Activated naive CD4-positive, alpha-beta T cell treated with anti-CD3 and anti-CD28 coated beads, Interleukin-2, amount 10 ng/mL, durations not matched to agents 5 hours and 36 hours (primary cell): ENCODE results near the gene PCDHGA6. TPM values are rescaled to one million over a fixed set of nuclear protein-coding genes. Genes with fewer than 3 reads are reported as not detected.

Experiments
- total RNA-seq, 2 experiments: library from RNA; stranded (reverse); gene quantifications; one replicate each; pipeline ENCODE4 v1.2.3, GENCODE V29; 2021

Gene PCDHGA6
- total RNA-seq, 2 experiments from 2014 or later = 0.10 to 0.12 TPM

GRCh38 chr5:141402553-141403243 lies 29.0 kb downstream of the PCDHGA6 start, which contains the start of gene PCDHGA9:
Gene PCDHGA9 (plus strand): TSS chr5:141402778. CDS start chr5:141402953, 175 bp downstream.

GRCh38 chr5:141407790-141408505 lies 34.3 kb downstream of the PCDHGA6 start, which contains the start of gene PCDHGB6:
Gene PCDHGB6 (plus strand): TSS chr5:141408021. CDS start chr5:141408203, 182 bp downstream.

GRCh38 chr5:141412854-141413539 lies 39.3 kb downstream of the PCDHGA6 start, which contains the start of gene PCDHGA10:
Gene PCDHGA10 (plus strand): TSS chr5:141412987. CDS start chr5:141413176, 189 bp downstream.

DNA sequence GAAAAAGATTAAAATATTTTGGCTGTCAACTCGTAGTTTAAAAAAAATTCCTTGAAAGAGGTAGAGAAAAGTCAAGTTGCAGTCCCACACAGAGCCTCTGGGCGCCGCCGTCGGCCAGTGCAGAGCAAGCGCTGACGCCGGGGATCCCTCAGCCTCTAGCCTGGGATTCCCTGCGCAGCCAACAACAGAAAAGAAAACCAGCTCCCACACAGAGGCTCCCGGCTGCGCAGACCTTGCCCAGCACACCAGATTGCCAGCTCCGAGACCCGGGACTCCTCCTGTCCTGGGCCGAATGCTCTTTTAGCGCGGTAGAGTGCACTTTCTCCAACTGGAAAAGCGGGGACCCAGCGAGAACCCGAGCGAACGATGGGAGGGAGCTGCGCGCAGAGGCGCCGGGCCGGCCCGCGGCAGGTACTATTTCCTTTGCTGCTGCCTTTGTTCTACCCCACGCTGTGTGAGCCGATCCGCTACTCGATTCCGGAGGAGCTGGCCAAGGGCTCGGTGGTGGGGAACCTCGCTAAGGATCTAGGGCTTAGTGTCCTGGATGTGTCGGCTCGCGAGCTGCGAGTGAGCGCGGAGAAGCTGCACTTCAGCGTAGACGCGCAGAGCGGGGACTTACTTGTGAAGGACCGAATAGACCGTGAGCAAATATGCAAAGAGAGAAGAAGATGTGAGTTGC lies 43.9 kb downstream of the PCDHGA6 start, which contains the start of gene PCDHGB7:
Gene PCDHGB7 (plus strand): TSS at position 184 of the 679 bp plus-strand sequence. CDS start 183 bp downstream, at position 367.

DNA sequence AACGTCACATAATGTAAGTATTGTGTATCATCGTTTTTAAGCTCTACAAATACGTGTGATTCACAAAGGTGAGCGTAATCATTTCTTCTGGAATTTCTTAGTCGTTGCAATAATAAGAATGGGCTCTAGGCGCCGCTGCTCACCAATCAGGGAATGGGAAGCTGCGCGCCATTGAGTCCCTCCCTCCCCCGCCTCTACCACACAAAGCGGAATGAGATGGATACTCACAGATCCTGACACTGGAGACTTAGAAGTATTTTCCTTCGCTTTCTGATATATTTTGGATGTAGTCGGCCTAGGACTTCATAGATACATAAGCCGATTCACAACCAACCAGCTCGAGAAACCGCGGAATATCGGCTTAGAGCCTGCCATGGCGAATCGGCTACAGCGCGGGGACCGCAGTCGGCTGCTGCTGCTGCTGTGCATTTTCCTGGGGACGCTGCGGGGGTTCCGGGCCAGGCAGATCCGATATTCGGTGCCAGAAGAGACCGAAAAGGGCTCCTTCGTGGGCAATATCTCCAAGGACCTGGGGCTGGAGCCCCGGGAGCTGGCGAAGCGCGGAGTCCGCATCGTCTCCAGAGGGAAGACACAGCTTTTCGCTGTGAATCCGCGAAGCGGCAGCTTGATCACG lies 47.3 kb downstream of the PCDHGA6 start, which contains the start of gene PCDHGA11:
Gene PCDHGA11 (plus strand): TSS at position 197 of the 634 bp plus-strand sequence. CDS start 177 bp downstream, at position 374.

Other genes with a start within 250 kb of the PCDHGA6 start
- gene PCDHB5, start 238.7 kb upstream of the PCDHGA6 start, total RNA-seq = not detected
- not detected for gene PCDHB6, start 223.8 kb upstream of the PCDHGA6 start, total RNA-seq
- not detected for gene PCDHB7, start 201.2 kb upstream of the PCDHGA6 start, total RNA-seq
- not detected for gene PCDHB8, start 196.1 kb upstream of the PCDHGA6 start, total RNA-seq
- gene PCDHB16, start 191.5 kb upstream of the PCDHGA6 start, total RNA-seq = not detected
- gene PCDHB9, start 186.7 kb upstream of the PCDHGA6 start, total RNA-seq = not detected
- gene PCDHB10, start 181.5 kb upstream of the PCDHGA6 start, total RNA-seq = not detected
- gene PCDHB11, start 174.3 kb upstream of the PCDHGA6 start, total RNA-seq = not detected
- not detected for gene PCDHB12, start 165.2 kb upstream of the PCDHGA6 start, total RNA-seq
- gene PCDHB13, start 160.0 kb upstream of the PCDHGA6 start, total RNA-seq = not detected
- not detected for gene PCDHB14, start 150.5 kb upstream of the PCDHGA6 start, total RNA-seq
- gene PCDHB15, start 128.5 kb upstream of the PCDHGA6 start, total RNA-seq = not detected
- gene SLC25A2, start 69.8 kb upstream of the PCDHGA6 start, total RNA-seq = 1 to 10 TPM in 1 of 2 experiments, under 1 TPM in 1; 0.45 to 1.1 TPM
- gene TAF7, start 53.1 kb upstream of the PCDHGA6 start, total RNA-seq = 10 to 100 TPM; 73.2 to 73.7 TPM
- not detected for gene PCDHGA1, start 43.4 kb upstream of the PCDHGA6 start, total RNA-seq
- not detected for gene PCDHGA2, start 35.1 kb upstream of the PCDHGA6 start, total RNA-seq
- not detected for gene PCDHGA3, start 30.1 kb upstream of the PCDHGA6 start, total RNA-seq
- not detected for gene PCDHGB1, start 23.8 kb upstream of the PCDHGA6 start, total RNA-seq
- under 1 TPM; 0.10 to 0.14 TPM for gene PCDHGA4, start 18.9 kb upstream of the PCDHGA6 start, total RNA-seq
- gene PCDHGB2, start 13.9 kb upstream of the PCDHGA6 start, total RNA-seq = under 1 TPM in 1 of 2 experiments, not detected in 1; 0.12 TPM
- not detected for gene PCDHGA5, start 9.7 kb upstream of the PCDHGA6 start, total RNA-seq
- gene PCDHGB3, start 3.6 kb upstream of the PCDHGA6 start, total RNA-seq = under 1 TPM; 0.10 to 0.14 TPM
- gene PCDHGA7, start 8.9 kb downstream of the PCDHGA6 start, total RNA-seq = not detected
- gene PCDHGB4, start 13.8 kb downstream of the PCDHGA6 start, total RNA-seq = not detected
- under 1 TPM in 1 of 2 experiments, not detected in 1; 0.05 TPM for gene PCDHGA8, start 18.7 kb downstream of the PCDHGA6 start, total RNA-seq
- gene PCDHGB5, start 24.1 kb downstream of the PCDHGA6 start, total RNA-seq = under 1 TPM in 1 of 2 experiments, not detected in 1; 0.08 TPM
- gene PCDHGA9, start 28.9 kb downstream of the PCDHGA6 start, total RNA-seq = under 1 TPM in 1 of 2 experiments, not detected in 1; 0.08 TPM
- gene PCDHGB6, start 34.1 kb downstream of the PCDHGA6 start, total RNA-seq = under 1 TPM in 1 of 2 experiments, not detected in 1; 0.05 TPM
- gene PCDHGA10, start 39.1 kb downstream of the PCDHGA6 start, total RNA-seq = under 1 TPM; 0.05 TPM
- gene PCDHGB7, start 43.8 kb downstream of the PCDHGA6 start, total RNA-seq = under 1 TPM in 1 of 2 experiments, not detected in 1; 0.08 TPM
- under 1 TPM in 1 of 2 experiments, not detected in 1; 0.05 TPM for gene PCDHGA11, start 47.2 kb downstream of the PCDHGA6 start, total RNA-seq
- not detected for gene PCDHGA12, start 56.6 kb downstream of the PCDHGA6 start, total RNA-seq
- not detected for gene PCDHGC3, start 102.1 kb downstream of the PCDHGA6 start, total RNA-seq
- gene PCDHGC4, start 111.1 kb downstream of the PCDHGA6 start, total RNA-seq = not detected
- not detected for gene PCDHGC5, start 115.2 kb downstream of the PCDHGA6 start, total RNA-seq
- gene DIAPH1, start 245.1 kb downstream of the PCDHGA6 start, total RNA-seq = 100 to 1,000 TPM; 245 to 254 TPM